H1 (cell line): ENCODE measurements around the gene ACLY. TPM values are rescaled to one million over a fixed set of nuclear protein-coding genes. Genes with fewer than 3 reads are reported as not detected.

Source experiments
- BACH1 ChIP-seq: IDR thresholded peaks from 2 replicates; pipeline ENCODE4 v1.6.1; 2012; ENCODE audit warnings: low read length, improper control_type of control experiment
- POLR2AphosphoS5 ChIP-seq: IDR thresholded peaks from 2 replicates; pipeline ENCODE4 v1.6.1; 2011; ENCODE audit warnings: low read depth, low read length
- TAF7 ChIP-seq: optimal IDR thresholded peaks from 2 replicates; pipeline ENCODE3; 2011; ENCODE audit warnings: low read depth, mild to moderate bottlenecking, inconsistent platforms, low read length, moderate library complexity, borderline replicate concordance
- polyA plus RNA-seq, 7 experiments: library from polyadenylated mRNA; depleted of rRNA in 3 of 7; stranded (reverse) in 5 of 7; unstranded in 2 of 7; fragments of >200 nt in 5 of 7; fragments of 200-250 nt in 2 of 7; gene quantifications; 1 replicate in 5 of 7; 2 replicates in 1 of 7; 4 replicates in 1 of 7; pipeline versions ENCODE4 v1.2.1 to v1.2.3, GENCODE V29; 2011 to 2013; ENCODE audit warnings: missing spikeins in 2 of 7, mixed read lengths in 2 of 7
- total RNA-seq: library from RNA; stranded (reverse); fragmentation: NEBNext Ultra II Directional; extraction: Animal tissue kit (Norgen Biotek cat#: 25700); gene quantifications from 2 replicates; pipeline ENCODE4 v1.2.1, GENCODE V29; 2021

The ACLY gene
- total and polyA plus RNA-seq, 2 of the 8 experiments (the other 6 are each of a cell fraction or from before 2014, with no cell fraction given) = 167 to 393 TPM

GRCh38 chr17:41836550-41837196 is 82.1 kb downstream of the ACLY start (continued):
- no peak for TF ChIP-seq POLR2AphosphoS5
- no peak for TF ChIP-seq TAF7
- no peak for TF ChIP-seq BACH1
